ENCODE data around the gene ASIC3.

The ASIC3 gene

GRCh38 chr7:151071032-151071866 is 22.9 kb downstream of the ASIC3 start:
- Mint-ChIP-seq H3K27me3 (no peaks in the 10 kb centered on the region), H3K4me1 (ENCODE audit: low read depth) (peaks cover 5% of the 10 kb centered on the region), H3K36me3 (ENCODE audit: low read depth) (peaks cover 100% of the 10 kb centered on the region), H3K9me3 (no peaks in the 10 kb centered on the region), H3K27ac (no peak overlapping the region), H3K4me3 (no peak overlapping the region)
- intact Hi-C loops (cut with micrococcal nuclease), result no loop called here

GRCh38 chr7:151073990-151074389 is 25.7 kb downstream of the ASIC3 start:
- Mint-ChIP-seq H3K4me3 (no peak overlapping the region), H3K9me3 (no peaks in the 10 kb centered on the region), H3K36me3 (ENCODE audit: low read depth) (peaks cover 100% of the 10 kb centered on the region), H3K4me1 (ENCODE audit: low read depth) (peaks cover 22% of the 10 kb centered on the region), H3K27ac (no peak overlapping the region), H3K27me3 (no peaks in the 10 kb centered on the region)
- intact Hi-C loops (cut with micrococcal nuclease), result no loop called here

DNA sequence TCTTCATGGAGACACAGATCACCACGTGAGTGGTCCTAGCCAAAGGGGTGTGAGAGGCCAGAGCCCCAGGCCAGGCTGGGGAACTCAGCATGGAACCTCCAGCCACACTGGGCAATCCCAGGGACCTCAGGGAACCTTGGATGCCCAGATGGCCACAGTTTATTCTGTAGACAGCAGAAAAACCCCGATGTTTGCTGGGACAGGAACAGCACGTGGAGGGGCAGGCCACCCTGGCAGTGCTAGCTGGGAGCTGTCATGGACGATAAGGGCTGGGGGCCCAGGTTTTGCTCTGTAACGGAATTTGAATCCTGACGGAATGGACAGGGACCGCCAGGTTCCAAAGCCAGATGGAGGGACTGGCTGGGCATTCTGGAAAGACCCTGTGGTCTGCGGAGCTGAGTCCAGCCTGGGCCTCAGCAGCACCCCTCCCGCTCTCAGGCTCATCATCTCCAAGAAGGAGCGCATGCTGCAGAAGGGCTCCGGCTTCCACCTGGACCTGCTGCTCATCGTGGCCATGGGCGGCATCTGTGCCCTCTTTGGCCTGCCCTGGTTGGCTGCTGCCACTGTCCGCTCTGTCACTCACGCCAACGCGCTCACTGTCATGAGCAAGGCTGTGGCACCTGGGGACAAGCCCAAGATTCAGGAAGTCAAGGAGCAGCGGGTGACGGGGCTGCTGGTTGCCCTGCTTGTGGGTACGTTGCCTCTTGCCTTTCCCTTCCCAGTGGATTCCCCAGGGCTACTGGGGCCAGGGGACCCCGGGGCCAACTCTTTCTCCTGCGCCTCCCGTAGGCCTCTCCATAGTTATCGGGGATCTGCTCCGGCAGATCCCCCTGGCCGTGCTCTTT is 26.7 kb downstream of the ASIC3 start:
- intact Hi-C loops (cut with micrococcal nuclease), result no loop called here
- H3K36me3 Mint-ChIP-seq (ENCODE audit: low read depth), result peaks cover 99% of the 10 kb centered on the region
- no peaks in the 10 kb centered on the region for H3K27me3 Mint-ChIP-seq
- H3K9me3 Mint-ChIP-seq, result no peaks in the 10 kb centered on the region
- H3K4me3 Mint-ChIP-seq, result no peak overlapping the region
- H3K4me1 Mint-ChIP-seq (ENCODE audit: low read depth), result peaks cover 33% of the 10 kb centered on the region
- no peak overlapping the region for H3K27ac Mint-ChIP-seq

GRCh38 chr7:151075662-151075971 is 27.3 kb downstream of the ASIC3 start:
- Mint-ChIP-seq H3K4me3 (no peak overlapping the region), H3K9me3 (no peaks in the 10 kb centered on the region), H3K4me1 (ENCODE audit: low read depth) (peaks cover 36% of the 10 kb centered on the region), H3K27me3 (no peaks in the 10 kb centered on the region), H3K36me3 (ENCODE audit: low read depth) (peaks cover 99% of the 10 kb centered on the region), H3K27ac (no peak overlapping the region)
- intact Hi-C loops (cut with micrococcal nuclease), result no loop called here

DNA sequence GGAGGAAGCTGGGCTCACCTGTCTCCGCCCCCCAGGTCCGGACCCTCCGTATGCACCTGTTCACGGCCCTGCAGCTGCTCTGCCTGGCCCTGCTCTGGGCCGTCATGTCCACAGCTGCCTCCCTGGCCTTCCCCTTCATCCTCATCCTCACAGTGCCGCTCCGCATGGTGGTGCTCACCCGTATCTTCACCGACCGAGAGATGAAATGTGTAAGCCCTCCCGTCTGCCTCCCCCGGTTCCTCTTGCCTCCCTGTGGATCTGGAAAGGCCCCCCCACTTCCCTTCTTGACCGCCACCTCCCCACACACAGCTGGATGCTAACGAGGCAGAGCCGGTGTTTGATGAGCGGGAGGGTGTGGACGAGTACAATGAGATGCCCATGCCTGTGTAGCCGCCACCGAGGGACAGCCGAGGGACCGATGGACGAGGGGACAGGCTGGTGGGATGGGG is 27.7 kb downstream of the ASIC3 start:
- peaks cover 99% of the 10 kb centered on the region for H3K36me3 Mint-ChIP-seq (ENCODE audit: low read depth)
- intact Hi-C loops (cut with micrococcal nuclease), result no loop called here
- no peaks in the 10 kb centered on the region for H3K9me3 Mint-ChIP-seq
- H3K4me1 Mint-ChIP-seq (ENCODE audit: low read depth), result peaks cover 36% of the 10 kb centered on the region
- H3K4me3 Mint-ChIP-seq, result no peak overlapping the region
- H3K27ac Mint-ChIP-seq, result no peak overlapping the region
- no peaks in the 10 kb centered on the region for H3K27me3 Mint-ChIP-seq

GRCh38 chr7:151076863-151077704 is 28.8 kb downstream of the ASIC3 start:
- Mint-ChIP-seq H3K4me3 (no peak overlapping the region), H3K9me3 (no peaks in the 10 kb centered on the region), H3K27me3 (no peaks in the 10 kb centered on the region), H3K36me3 (ENCODE audit: low read depth) (peaks cover 97% of the 10 kb centered on the region), H3K27ac (no peak overlapping the region), H3K4me1 (ENCODE audit: low read depth) (peaks cover 44% of the 10 kb centered on the region)
- intact Hi-C loops (cut with micrococcal nuclease), result no loop called here

- Mint-ChIP-seq H3K27me3 (no peaks in the 10 kb centered on the region), H3K9me3 (no peaks in the 10 kb centered on the region), H3K4me1 (ENCODE audit: low read depth) (peaks cover 51% of the 10 kb centered on the region), H3K4me3 (no peak overlapping the region), H3K27ac (no peak overlapping the region), H3K36me3 (ENCODE audit: low read depth) (peaks cover 96% of the 10 kb centered on the region)
- intact Hi-C loops (cut with micrococcal nuclease), result no loop called here
Observed at GRCh38 chr7:151077705-151078232, 29.4 kb downstream of the ASIC3 start.

- Mint-ChIP-seq H3K36me3 (ENCODE audit: low read depth) (peaks cover 95% of the 10 kb centered on the region), H3K4me1 (ENCODE audit: low read depth) (peaks cover 55% of the 10 kb centered on the region), H3K4me3 (no peak overlapping the region), H3K27ac (no peak overlapping the region), H3K27me3 (no peaks in the 10 kb centered on the region), H3K9me3 (no peaks in the 10 kb centered on the region)
- intact Hi-C loops (cut with micrococcal nuclease), result no loop called here
Observed at GRCh38 chr7:151078233-151079040, 30.1 kb downstream of the ASIC3 start.

DNA sequence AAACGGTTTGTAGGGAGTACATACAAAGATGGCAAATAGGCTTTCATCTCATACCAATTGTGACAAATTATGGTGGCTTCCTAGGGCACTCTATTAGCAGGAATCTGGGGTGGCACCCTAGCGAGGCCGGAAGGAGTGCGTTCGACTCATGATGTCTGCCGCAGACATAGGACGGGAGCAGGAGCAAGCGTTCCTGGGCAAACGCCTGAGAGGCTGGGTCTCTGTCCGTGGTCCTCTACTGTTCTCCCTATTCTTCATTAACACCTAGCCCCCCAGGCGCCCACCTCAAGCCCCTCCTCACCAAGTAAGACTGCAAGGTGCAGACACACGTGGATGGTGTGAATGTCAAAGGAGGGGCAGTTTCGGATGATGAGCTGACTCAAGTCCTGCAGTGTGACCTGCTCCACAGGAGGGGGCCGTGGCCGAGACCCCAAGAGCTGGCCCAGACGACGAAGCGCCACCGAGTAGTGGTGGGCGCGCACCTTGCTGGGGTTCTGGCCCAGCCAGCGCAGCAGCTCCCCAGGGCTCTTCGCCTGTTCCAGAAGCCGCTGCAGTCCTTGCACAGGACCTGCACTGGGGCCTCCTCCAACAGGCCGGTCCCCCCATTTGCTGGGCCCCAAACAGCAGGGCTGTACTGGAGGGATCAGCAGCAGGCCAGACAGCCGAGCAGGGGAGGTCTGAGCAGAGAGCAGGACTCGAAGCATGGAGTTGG is 31.0 kb downstream of the ASIC3 start:
- H3K27ac Mint-ChIP-seq, result peak overlapping the region; percentile 89
- no peaks in the 10 kb centered on the region for H3K27me3 Mint-ChIP-seq
- H3K9me3 Mint-ChIP-seq, result no peaks in the 10 kb centered on the region
- peak overlapping the region; percentile 86 for H3K4me3 Mint-ChIP-seq
- H3K4me1 Mint-ChIP-seq (ENCODE audit: low read depth), result peaks cover 55% of the 10 kb centered on the region
- peaks cover 85% of the 10 kb centered on the region for H3K36me3 Mint-ChIP-seq (ENCODE audit: low read depth)
- intact Hi-C loops (cut with micrococcal nuclease), result no loop called here

DNA sequence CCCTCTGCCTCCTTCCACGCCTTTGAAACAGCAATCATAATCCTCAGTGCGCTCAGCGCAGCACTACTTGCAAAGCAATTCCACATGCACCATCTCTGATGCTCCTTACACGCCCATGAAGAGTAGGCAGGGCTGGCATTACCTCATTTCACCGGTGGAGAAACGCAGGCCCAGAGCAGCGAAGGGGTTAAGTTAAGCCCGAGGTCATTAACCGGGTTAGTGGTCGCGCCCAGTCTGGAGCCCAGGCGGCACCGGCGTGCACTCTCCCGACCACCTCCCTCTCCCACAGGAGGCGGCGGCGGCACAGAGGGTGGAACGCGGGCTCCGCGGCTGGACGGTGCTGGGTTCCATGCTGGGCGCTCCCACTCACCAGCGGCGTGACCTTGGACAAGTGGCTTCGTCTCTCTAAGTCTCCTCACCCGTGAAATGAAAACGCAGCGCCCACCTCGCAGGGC is 31.8 kb downstream of the ASIC3 start:
- H3K4me1 Mint-ChIP-seq (ENCODE audit: low read depth), result peaks cover 60% of the 10 kb centered on the region

GRCh38 chr7:151080522-151081169 is 32.3 kb downstream of the ASIC3 start, which contains the start of gene FASTK:
Gene FASTK (minus strand): TSS chr7:151080809. CDS start chr7:151080766, 43 bp downstream.
- H3K9me3 Mint-ChIP-seq, result no peaks in the 10 kb centered on the region
- peaks cover 73% of the 10 kb centered on the region for H3K36me3 Mint-ChIP-seq (ENCODE audit: low read depth)
- H3K27ac Mint-ChIP-seq, result peak within 1 kb of the TSS; percentile 89
- intact Hi-C loops (cut with micrococcal nuclease), result loop anchor here (2.0 to 10.0 kb wide), 2 partner anchors 30 to 296 kb away; no protein-coding TSS in a partner anchor
- peaks cover 65% of the 10 kb centered on the region for H3K4me1 Mint-ChIP-seq (ENCODE audit: low read depth)
- no peaks in the 10 kb centered on the region for H3K27me3 Mint-ChIP-seq
- H3K4me3 Mint-ChIP-seq, result peak within 1 kb of the TSS; percentile 86

More for the DNA sequence above, 31.8 kb downstream of the ASIC3 start:
- peak overlapping the region; percentile 89 for H3K27ac Mint-ChIP-seq
- H3K9me3 Mint-ChIP-seq, result no peaks in the 10 kb centered on the region
- H3K36me3 Mint-ChIP-seq (ENCODE audit: low read depth), result peaks cover 78% of the 10 kb centered on the region
- peak overlapping the region; percentile 86 for H3K4me3 Mint-ChIP-seq
- intact Hi-C loops (cut with micrococcal nuclease), result loop anchor here (2.0 to 10.0 kb wide), 2 partner anchors 31 to 295 kb away; no protein-coding TSS in a partner anchor
- no peaks in the 10 kb centered on the region for H3K27me3 Mint-ChIP-seq

All from dendritic cell treated with granulocyte-macrophage colony-stimulating factor and Interleukin-4, amounts not matched to agents 40 ng/mL and 50 ng/mL, for 4 days (primary cell).